Sigmoid colon (tissue), 4 donors: Measurements from ENCODE around the gene ROMO1.

ENCODE experiments used
- CTCF ChIP-seq, 4 experiments: fragments of 450-650 bp in 3 of 4; fragments of 200-600 bp in 1 of 4; IDR thresholded peaks; one replicate each; pipeline ENCODE4 v1.5.1; 2016 to 2019; ENCODE audit warnings: antibody characterized with exemption in 4 of 4, mild to moderate bottlenecking in 3 of 4, moderate library complexity in 2 of 4
- EP300 ChIP-seq, 4 donors: sonication (generic); formaldehyde crosslinking; IDR thresholded peaks; one replicate each; pipeline ENCODE4 v1.6.1; 2017; ENCODE audit warnings: antibody characterized with exemption in 4 of 4
- POLR2A ChIP-seq, 2 donors: fragments of 450-650 bp; IDR thresholded peaks; one replicate each; pipeline ENCODE4 v1.6.1; 2016; ENCODE audit warnings: antibody characterized with exemption in 2 of 2, mild to moderate bottlenecking in 2 of 2, moderate library complexity in 2 of 2
- POLR2AphosphoS5 ChIP-seq, 4 donors: sonication (generic); formaldehyde crosslinking; IDR thresholded peaks; one replicate each; pipeline ENCODE4 v1.6.1; 2017; ENCODE audit warnings: antibody characterized with exemption in 4 of 4

- TF ChIP-seq CTCF (IDR thresholded peaks at IDR 0.05), result no peak
- TF ChIP-seq POLR2AphosphoS5 (IDR thresholded peaks at IDR 0.05), result no peak
- TF ChIP-seq POLR2A (IDR thresholded peaks at IDR 0.05), result no peak
- TF ChIP-seq EP300 (IDR thresholded peaks at IDR 0.05), result no peak
Measured at GRCh38 chr20:35731862-35732643, 32.8 kb downstream of the ROMO1 start.
